SK-N-SH (cell line): Measurements from ENCODE around the gene SLC16A12. TPM values are rescaled to one million over a fixed set of nuclear protein-coding genes. Genes with fewer than 3 reads are reported as not detected.

Experiments
- CTCF ChIA-PET: fragments of 300-600, 350-600 bp; formaldehyde crosslinking; extraction: SDS; loops from one replicate; lab custom pipeline; 2021; lab: Yijun Ruan, JAX
- POLR2A ChIA-PET: fragments of 350-600 bp; sonication (Branson Sonifier 250); formaldehyde crosslinking; extraction: SDS; loops from one replicate; lab custom pipeline; 2020; ENCODE audit warnings: antibody characterized with exemption, inconsistent platforms; lab: Yijun Ruan, JAX
- DNase-seq: peaks from one replicate; pipeline ENCODE4 v3.0.0; 2012
- H2AFZ ChIP-seq: fragments of 200-600 bp; sonication (generic); 2 replicates; pipeline ENCODE4 v1.8.1; 2016; ENCODE audit warnings: antibody characterized with exemption, mild to moderate bottlenecking, low read depth
- H3F3A ChIP-seq: fragments of 200-600 bp; sonication (generic); replicated peaks from 2 replicates; pipeline ENCODE3; 2016; ENCODE audit warnings: antibody characterized with exemption, mild to moderate bottlenecking; ENCODE audit not compliant: insufficient read depth
- H3K27ac ChIP-seq, 2 experiments: fragments of 200-500 bp in 1 of 2; fragments of 200-600 bp in 1 of 2; sonication (Bioruptor generic) in 1 of 2; sonication (generic), shearing (Covaris generic) in 1 of 2; 2 replicates each; pipeline versions ENCODE4 v1.5.1 to v1.6.1; 2014 to 2016; ENCODE audit warnings: low read depth in 2 of 2, inconsistent platforms in 1 of 2, low read length in 1 of 2, mild to moderate bottlenecking in 1 of 2, mixed read lengths in 1 of 2
- H3K27me3 ChIP-seq: fragments of 200-600 bp; sonication (generic), shearing (Covaris generic); 2 replicates; pipeline ENCODE4 v1.6.1; 2016; ENCODE audit warnings: mixed run types; ENCODE audit not compliant: insufficient read depth
- H3K36me3 ChIP-seq, 2 experiments: fragments of 200-500 bp in 1 of 2; fragments of 200-600 bp in 1 of 2; sonication (Bioruptor generic) in 1 of 2; sonication (generic) in 1 of 2; replicated peaks in 1 of 2; 2 replicates each; pipeline versions ENCODE3 to v1.5.1; 2014 to 2016; ENCODE audit warnings: low read length in 1 of 2, mild to moderate bottlenecking in 1 of 2; ENCODE audit not compliant: insufficient read depth in 2 of 2, control insufficient read depth in 1 of 2
- H3K4me1 ChIP-seq, 2 experiments: fragments of 200-500 bp in 1 of 2; fragments of 200-600 bp in 1 of 2; sonication (Bioruptor generic) in 1 of 2; sonication (generic), shearing (Covaris generic) in 1 of 2; 2 replicates each; pipeline versions ENCODE4 v1.5.1 to v1.6.1; 2014 to 2016; ENCODE audit warnings: low read depth in 1 of 2, low read length in 1 of 2, mixed run types in 1 of 2; ENCODE audit not compliant: insufficient read depth in 2 of 2, control insufficient read depth in 1 of 2
- H3K4me2 ChIP-seq: fragments of 200-600 bp; sonication (generic), shearing (Covaris generic); 2 replicates; pipeline ENCODE4 v1.6.1; 2017; ENCODE audit warnings: mixed run types
- H3K4me3 ChIP-seq, 2 experiments: fragments of 200-500 bp in 1 of 2; fragments of 200-600 bp in 1 of 2; sonication (Bioruptor generic) in 1 of 2; sonication (generic), shearing (Covaris generic) in 1 of 2; 2 replicates each; pipeline versions ENCODE4 v1.5.1 to v1.8.1; 2014 to 2016; ENCODE audit warnings: low read depth in 2 of 2, inconsistent platforms in 1 of 2, low read length in 1 of 2, mild to moderate bottlenecking in 1 of 2, mixed read lengths in 1 of 2, moderate library complexity in 1 of 2
- H3K79me2 ChIP-seq: fragments of 200-600 bp; sonication (generic); 2 replicates; pipeline ENCODE4 v1.8.1; 2017; ENCODE audit warnings: mild to moderate bottlenecking; ENCODE audit not compliant: insufficient read depth
- H3K9ac ChIP-seq: fragments of 200-600 bp; sonication (generic); 2 replicates; pipeline ENCODE4 v1.6.1; 2017; ENCODE audit warnings: mixed run types
- H3K9me2 ChIP-seq: fragments of 200-600 bp; sonication (generic); 2 replicates; pipeline ENCODE4 v1.6.1; 2017; ENCODE audit warnings: mixed run types
- H3K9me3 ChIP-seq: fragments of 200-600 bp; sonication (generic); 2 replicates; pipeline ENCODE4 v1.6.1; 2017; ENCODE audit warnings: mixed run types, mild to moderate bottlenecking, moderate library complexity
- H4K20me1 ChIP-seq: fragments of 200-600 bp; sonication (generic); 2 replicates; pipeline ENCODE4 v1.6.1; 2017; ENCODE audit warnings: mild to moderate bottlenecking, mixed run types; ENCODE audit not compliant: insufficient read depth
- ELF1 ChIP-seq: IDR thresholded peaks from 2 replicates; pipeline ENCODE4 v1.4.0; 2012
- EZH2phosphoT487 ChIP-seq: fragments of 200-600 bp; sonication (generic); IDR thresholded peaks from 2 replicates; pipeline ENCODE4 v1.6.1; 2017; ENCODE audit warnings: low read depth, mixed run types, mild to moderate bottlenecking, antibody characterized with exemption, moderate library complexity, borderline replicate concordance
- FOSL2 ChIP-seq: IDR thresholded peaks from 2 replicates; pipeline ENCODE4 v1.4.0; 2012; ENCODE audit warnings: low read depth, mild to moderate bottlenecking, moderate library complexity, borderline replicate concordance
- FOXJ3 ChIP-seq: sonication (generic); formaldehyde crosslinking; IDR thresholded peaks from 2 replicates; pipeline ENCODE4 v1.5.1; 2020; ENCODE audit warnings: mild to moderate bottlenecking, missing genetic modification reagents
- FOXM1 ChIP-seq: IDR thresholded peaks from 2 replicates; pipeline ENCODE4 v1.4.0; 2012; ENCODE audit warnings: low read depth, mild to moderate bottlenecking
- GABPA ChIP-seq: IDR thresholded peaks from 2 replicates; pipeline ENCODE4 v1.4.0; 2012; ENCODE audit warnings: low read depth, mild to moderate bottlenecking
- GATA2 ChIP-seq: sonication (generic); formaldehyde crosslinking; IDR thresholded peaks from 2 replicates; pipeline ENCODE4 v1.5.0; 2020; ENCODE audit warnings: mild to moderate bottlenecking, missing genetic modification reagents
- JUND ChIP-seq: IDR thresholded peaks from 2 replicates; pipeline ENCODE4 v1.4.0; 2012
- MEF2A ChIP-seq: IDR thresholded peaks from 2 replicates; pipeline ENCODE4 v1.4.0; 2012; ENCODE audit warnings: low read depth, borderline replicate concordance
- MXI1 ChIP-seq: IDR thresholded peaks from 2 replicates; pipeline ENCODE4 v1.6.1; 2012; ENCODE audit warnings: mild to moderate bottlenecking, low read depth, low read length, improper control_type of control experiment
- NFIC ChIP-seq: IDR thresholded peaks from 2 replicates; pipeline ENCODE4 v1.4.0; 2012; ENCODE audit warnings: borderline replicate concordance
- NRF1 ChIP-seq: IDR thresholded peaks from 2 replicates; pipeline ENCODE4 v1.6.1; 2012; ENCODE audit warnings: low read depth, mild to moderate bottlenecking, low read length
- RAD21 ChIP-seq: IDR thresholded peaks from 2 replicates; pipeline ENCODE4 v1.6.1; 2012; ENCODE audit warnings: mild to moderate bottlenecking, low read length
- RFX5 ChIP-seq: IDR thresholded peaks from 2 replicates; pipeline ENCODE4 v1.6.1; 2012; ENCODE audit warnings: mild to moderate bottlenecking, improper control_type of control experiment, low read length
- TCF12 ChIP-seq: IDR thresholded peaks from 2 replicates; pipeline ENCODE4 v1.4.0; 2012
- USF2 ChIP-seq: fragments of 150-350 bp; IDR thresholded peaks from 2 replicates; pipeline ENCODE4 v1.6.1; 2017; ENCODE audit warnings: antibody characterized with exemption, low read length, low read depth, borderline replicate concordance
- YY1 ChIP-seq: IDR thresholded peaks from 2 replicates; pipeline ENCODE4 v1.4.0; 2012; ENCODE audit warnings: low read depth, mild to moderate bottlenecking
- WGBS: methylation state at CpG from one replicate; pipeline ENCODE4 v1.1.6; 2017; ENCODE audit warnings: low lambda C conversion rate; 5-methylcytosine and 5-hydroxymethylcytosine counted together
- polyA plus RNA-seq, 3 experiments: library from polyadenylated mRNA; depleted of rRNA; stranded (reverse); fragments of >200 nt; gene quantifications; 2 replicates each; pipeline ENCODE4 v1.2.3, GENCODE V29; 2012
- TF ChIP-seq, protein P1 (sequence below): IDR thresholded peaks from 2 replicates; pipeline ENCODE4 v1.6.1; 2012; ENCODE audit warnings: mild to moderate bottlenecking, low read depth, low read length, moderate library complexity
- TF ChIP-seq, protein P2 (sequence below): IDR thresholded peaks from 2 replicates; pipeline ENCODE4; 2012
- TF ChIP-seq, protein P3 (sequence below): IDR thresholded peaks from 2 replicates; pipeline ENCODE4 v1.4.0; 2012; ENCODE audit warnings: low read depth, borderline replicate concordance

Gene SLC16A12
- polyA plus RNA-seq, 1 of the 3 experiments (the other 2 are of a cell fraction): 0.13 TPM

- no peaks in the 10 kb centered on the region for H3K79me2 ChIP-seq
- H3K9me2 ChIP-seq: no peaks in the 10 kb centered on the region
- H3K4me2 ChIP-seq: peak overlapping the region; percentile 27
- peaks cover 0 to 17% of the 10 kb centered on the region in 2 experiments; a peak in 1 of 4 replicates for H3K4me1 ChIP-seq
- H3K9me3 ChIP-seq: no peaks in the 10 kb centered on the region
- H3K27ac ChIP-seq: peak overlapping the region; percentile 34 to 66; a peak in 3 of 4 replicates
- DNase-seq: no peak
- 13% methylated on average over 3 of the region's 3 CpGs for WGBS
- H3F3A ChIP-seq: peaks cover 10% of the 10 kb centered on the region
- no peak overlapping the region for H3K4me3 ChIP-seq
- peak overlapping the region; percentile 38; the same call in 1 of the 2 replicates for H2AFZ ChIP-seq
- H4K20me1 ChIP-seq: no peaks in the 10 kb centered on the region
- no peaks in the 10 kb centered on the region for H3K27me3 ChIP-seq
- no peak for TF ChIP-seq NRF1
- no peak for TF ChIP-seq EZH2phosphoT487
- TF ChIP-seq RFX5: no peak
- TF ChIP-seq, protein P1, sequence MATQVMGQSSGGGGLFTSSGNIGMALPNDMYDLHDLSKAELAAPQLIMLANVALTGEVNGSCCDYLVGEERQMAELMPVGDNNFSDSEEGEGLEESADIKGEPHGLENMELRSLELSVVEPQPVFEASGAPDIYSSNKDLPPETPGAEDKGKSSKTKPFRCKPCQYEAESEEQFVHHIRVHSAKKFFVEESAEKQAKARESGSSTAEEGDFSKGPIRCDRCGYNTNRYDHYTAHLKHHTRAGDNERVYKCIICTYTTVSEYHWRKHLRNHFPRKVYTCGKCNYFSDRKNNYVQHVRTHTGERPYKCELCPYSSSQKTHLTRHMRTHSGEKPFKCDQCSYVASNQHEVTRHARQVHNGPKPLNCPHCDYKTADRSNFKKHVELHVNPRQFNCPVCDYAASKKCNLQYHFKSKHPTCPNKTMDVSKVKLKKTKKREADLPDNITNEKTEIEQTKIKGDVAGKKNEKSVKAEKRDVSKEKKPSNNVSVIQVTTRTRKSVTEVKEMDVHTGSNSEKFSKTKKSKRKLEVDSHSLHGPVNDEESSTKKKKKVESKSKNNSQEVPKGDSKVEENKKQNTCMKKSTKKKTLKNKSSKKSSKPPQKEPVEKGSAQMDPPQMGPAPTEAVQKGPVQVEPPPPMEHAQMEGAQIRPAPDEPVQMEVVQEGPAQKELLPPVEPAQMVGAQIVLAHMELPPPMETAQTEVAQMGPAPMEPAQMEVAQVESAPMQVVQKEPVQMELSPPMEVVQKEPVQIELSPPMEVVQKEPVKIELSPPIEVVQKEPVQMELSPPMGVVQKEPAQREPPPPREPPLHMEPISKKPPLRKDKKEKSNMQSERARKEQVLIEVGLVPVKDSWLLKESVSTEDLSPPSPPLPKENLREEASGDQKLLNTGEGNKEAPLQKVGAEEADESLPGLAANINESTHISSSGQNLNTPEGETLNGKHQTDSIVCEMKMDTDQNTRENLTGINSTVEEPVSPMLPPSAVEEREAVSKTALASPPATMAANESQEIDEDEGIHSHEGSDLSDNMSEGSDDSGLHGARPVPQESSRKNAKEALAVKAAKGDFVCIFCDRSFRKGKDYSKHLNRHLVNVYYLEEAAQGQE: no peak
- TF ChIP-seq TCF12: peak; percentile 24; the same call in 1 of the 2 replicates
- TF ChIP-seq, protein P2, sequence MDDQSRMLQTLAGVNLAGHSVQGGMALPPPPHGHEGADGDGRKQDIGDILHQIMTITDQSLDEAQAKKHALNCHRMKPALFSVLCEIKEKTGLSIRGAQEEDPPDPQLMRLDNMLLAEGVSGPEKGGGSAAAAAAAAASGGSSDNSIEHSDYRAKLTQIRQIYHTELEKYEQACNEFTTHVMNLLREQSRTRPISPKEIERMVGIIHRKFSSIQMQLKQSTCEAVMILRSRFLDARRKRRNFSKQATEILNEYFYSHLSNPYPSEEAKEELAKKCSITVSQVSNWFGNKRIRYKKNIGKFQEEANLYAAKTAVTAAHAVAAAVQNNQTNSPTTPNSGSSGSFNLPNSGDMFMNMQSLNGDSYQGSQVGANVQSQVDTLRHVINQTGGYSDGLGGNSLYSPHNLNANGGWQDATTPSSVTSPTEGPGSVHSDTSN: no peak; the same call in 1 of the 2 replicates
- no peak for TF ChIP-seq FOXJ3 (CRISPR knock-in tag)
- peak; percentile 54; the same call in 1 of the 2 replicates for TF ChIP-seq FOSL2
- no peak for TF ChIP-seq GATA2 (CRISPR knock-in tag)
- no peak for TF ChIP-seq GABPA
- TF ChIP-seq, protein P3, sequence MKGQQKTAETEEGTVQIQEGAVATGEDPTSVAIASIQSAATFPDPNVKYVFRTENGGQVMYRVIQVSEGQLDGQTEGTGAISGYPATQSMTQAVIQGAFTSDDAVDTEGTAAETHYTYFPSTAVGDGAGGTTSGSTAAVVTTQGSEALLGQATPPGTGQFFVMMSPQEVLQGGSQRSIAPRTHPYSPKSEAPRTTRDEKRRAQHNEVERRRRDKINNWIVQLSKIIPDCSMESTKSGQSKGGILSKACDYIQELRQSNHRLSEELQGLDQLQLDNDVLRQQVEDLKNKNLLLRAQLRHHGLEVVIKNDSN: no peak
- TF ChIP-seq NFIC: peak; percentile 58; the same call in 1 of the 2 replicates
- TF ChIP-seq JUND: peak; percentile 52
- no peak for TF ChIP-seq MXI1
- no peak for TF ChIP-seq USF2
- TF ChIP-seq ELF1: no peak
- no peak for TF ChIP-seq MEF2A
- no peak for TF ChIP-seq RAD21
- TF ChIP-seq FOXM1: no peak
- no peak for TF ChIP-seq YY1
- no peak overlapping the region for H3K9ac ChIP-seq
- H3K36me3 ChIP-seq: no peaks in the 10 kb centered on the region
- CTCF ChIA-PET: interaction anchor here (1.0 to 1.2 kb wide), 2 partner anchors 8 to 9 kb away, joined by 3 read pairs; no protein-coding TSS in a partner anchor
- POLR2A ChIA-PET: no interaction called here
Observed at GRCh38 chr10:89458291-89458690, 77.1 kb downstream of the SLC16A12 start.
